RWPE1 (cell line): ENCODE measurements around the gene TPM2.
A peak's percentile ranks its signal among the peaks of the same experiment; 100 is the strongest.

Source experiments
- CTCF ChIA-PET: fragments of 350-600 bp; sonication (Branson Sonifier 250); formaldehyde crosslinking; extraction: SDS; loops from one replicate; lab custom pipeline; 2021; lab: Yijun Ruan, JAX
- POLR2A ChIA-PET: fragments of 400-600 bp; formaldehyde crosslinking; extraction: SDS; loops from one replicate; lab custom pipeline; 2020; ENCODE audit warnings: antibody characterized with exemption; ENCODE audit not compliant: low non-redundant PET; lab: Yijun Ruan, JAX
- DNase-seq: peaks from one replicate; pipeline ENCODE4 v3.0.0; 2012; ENCODE audit warnings: low spot score
- H3K27ac ChIP-seq: fragments of 450-650 bp; 2 replicates; pipeline ENCODE4 v1.5.1; 2017
- TF ChIP-seq, protein P1 (sequence below): fragments of 450-650 bp; conservative IDR thresholded peaks from 2 replicates; pipeline ENCODE4 v1.5.1; 2017; ENCODE audit warnings: low read depth, mild to moderate bottlenecking

Gene TPM2

DNA sequence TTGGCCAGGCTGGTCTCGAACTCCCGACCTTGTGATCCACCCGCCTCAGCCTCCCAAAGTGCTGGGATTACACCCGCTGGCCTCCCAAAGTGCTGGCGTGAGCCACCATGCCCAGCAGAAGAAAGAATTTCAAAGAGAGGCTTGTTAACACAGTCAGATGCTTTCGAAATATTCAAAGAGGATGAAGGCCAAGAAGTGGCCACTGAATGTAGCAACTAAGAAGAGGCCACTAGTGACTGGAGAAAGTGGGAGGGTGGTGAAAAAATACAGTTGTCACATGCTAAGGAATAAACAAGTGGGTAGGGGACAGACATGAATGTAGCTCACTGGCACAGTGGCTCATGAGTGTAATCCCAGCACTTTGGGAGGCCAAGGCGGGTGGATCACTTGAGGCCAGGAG is 13.0 kb upstream of the TPM2 start:
- no peak for DNase-seq
- TF ChIP-seq, protein P1, sequence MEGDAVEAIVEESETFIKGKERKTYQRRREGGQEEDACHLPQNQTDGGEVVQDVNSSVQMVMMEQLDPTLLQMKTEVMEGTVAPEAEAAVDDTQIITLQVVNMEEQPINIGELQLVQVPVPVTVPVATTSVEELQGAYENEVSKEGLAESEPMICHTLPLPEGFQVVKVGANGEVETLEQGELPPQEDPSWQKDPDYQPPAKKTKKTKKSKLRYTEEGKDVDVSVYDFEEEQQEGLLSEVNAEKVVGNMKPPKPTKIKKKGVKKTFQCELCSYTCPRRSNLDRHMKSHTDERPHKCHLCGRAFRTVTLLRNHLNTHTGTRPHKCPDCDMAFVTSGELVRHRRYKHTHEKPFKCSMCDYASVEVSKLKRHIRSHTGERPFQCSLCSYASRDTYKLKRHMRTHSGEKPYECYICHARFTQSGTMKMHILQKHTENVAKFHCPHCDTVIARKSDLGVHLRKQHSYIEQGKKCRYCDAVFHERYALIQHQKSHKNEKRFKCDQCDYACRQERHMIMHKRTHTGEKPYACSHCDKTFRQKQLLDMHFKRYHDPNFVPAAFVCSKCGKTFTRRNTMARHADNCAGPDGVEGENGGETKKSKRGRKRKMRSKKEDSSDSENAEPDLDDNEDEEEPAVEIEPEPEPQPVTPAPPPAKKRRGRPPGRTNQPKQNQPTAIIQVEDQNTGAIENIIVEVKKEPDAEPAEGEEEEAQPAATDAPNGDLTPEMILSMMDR = no peak
- ChIA-PET POLR2A (no interaction called here), CTCF (no interaction called here)
- H3K27ac ChIP-seq = no peak overlapping the region

DNA sequence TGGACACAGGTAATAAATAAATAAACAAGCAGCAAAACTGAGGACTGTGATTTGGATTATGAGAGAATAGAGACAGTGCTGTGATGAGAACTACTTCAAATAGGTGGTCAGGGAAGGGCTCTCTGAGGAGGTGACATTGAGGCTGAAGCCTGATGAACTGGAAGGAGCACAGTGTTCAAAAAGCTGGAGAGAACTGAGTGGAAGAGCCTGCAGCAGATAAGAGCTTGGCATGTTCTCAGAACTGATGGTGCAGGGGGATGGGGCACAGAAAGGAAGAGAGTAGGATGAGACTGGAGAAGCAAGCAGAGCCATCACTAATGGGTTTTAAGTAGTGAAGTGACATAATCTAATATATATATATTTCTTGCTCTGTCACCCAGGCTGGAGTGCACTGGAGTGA is 11.2 kb upstream of the TPM2 start:
- ChIA-PET CTCF (interaction anchor here (0.6 kb wide), 1 partner anchor 181 kb away, joined by 3 read pairs; no protein-coding TSS in a partner anchor), POLR2A (no interaction called here)
- no peak for DNase-seq
- TF ChIP-seq, protein P1 = no peak
- H3K27ac ChIP-seq = no peak overlapping the region

DNA sequence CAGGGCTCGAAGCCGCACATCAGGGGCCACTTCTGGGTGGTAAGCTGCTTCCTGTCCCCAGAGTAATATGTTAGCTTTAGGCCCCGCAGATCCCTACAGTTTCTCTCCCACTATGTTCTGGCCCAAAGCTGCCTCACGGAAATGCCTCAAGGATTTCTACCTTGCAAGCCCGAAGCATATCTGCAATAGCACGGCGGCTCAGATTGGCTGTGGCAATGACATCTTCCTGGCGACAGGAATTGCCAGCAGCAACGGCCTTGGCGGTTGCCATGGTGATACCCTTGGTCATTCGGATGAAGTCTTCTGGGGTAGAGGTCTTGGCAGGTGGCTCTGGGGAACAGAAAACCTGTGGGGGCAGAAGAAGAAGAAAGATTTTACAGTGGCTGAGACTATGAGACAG is 10.3 kb upstream of the TPM2 start:
- peak overlapping the region; percentile 11; the same call in 1 of the 2 replicates for H3K27ac ChIP-seq
- TF ChIP-seq, protein P1 = no peak
- POLR2A ChIA-PET = no interaction called here
- CTCF ChIA-PET = no interaction called here
- DNase-seq = no peak

DNA sequence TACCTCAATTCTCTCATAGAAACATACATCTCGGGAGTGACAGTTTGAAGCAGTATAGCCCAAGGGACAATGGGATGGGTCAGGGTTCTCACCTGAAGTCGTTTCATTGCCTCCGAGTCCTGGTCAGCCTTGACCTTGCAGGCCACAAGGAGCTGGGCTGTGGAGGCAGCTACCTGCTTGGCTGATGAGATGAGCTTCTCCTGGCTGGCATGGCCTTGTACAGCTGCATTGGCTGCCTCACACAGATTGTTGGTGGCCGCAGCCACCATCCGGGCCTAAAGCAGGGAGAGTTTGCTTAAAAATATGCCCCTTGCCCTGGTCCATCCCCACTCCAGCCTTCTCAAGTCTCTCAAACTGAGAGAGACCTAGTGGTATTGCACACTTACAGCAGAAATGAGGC is 8.5 kb upstream of the TPM2 start:
- DNase-seq = no peak
- CTCF ChIA-PET = interaction anchor here (0.6 to 2.4 kb wide), 5 partner anchors 30 to 1064 kb away, joined by 3 to 10 read pairs (median 4); partner anchors contain the start of genes CCDC107 and RMRP
- TF ChIP-seq, protein P1 = no peak
- POLR2A ChIA-PET = no interaction called here
- peak overlapping the region; percentile 45 for H3K27ac ChIP-seq

DNA sequence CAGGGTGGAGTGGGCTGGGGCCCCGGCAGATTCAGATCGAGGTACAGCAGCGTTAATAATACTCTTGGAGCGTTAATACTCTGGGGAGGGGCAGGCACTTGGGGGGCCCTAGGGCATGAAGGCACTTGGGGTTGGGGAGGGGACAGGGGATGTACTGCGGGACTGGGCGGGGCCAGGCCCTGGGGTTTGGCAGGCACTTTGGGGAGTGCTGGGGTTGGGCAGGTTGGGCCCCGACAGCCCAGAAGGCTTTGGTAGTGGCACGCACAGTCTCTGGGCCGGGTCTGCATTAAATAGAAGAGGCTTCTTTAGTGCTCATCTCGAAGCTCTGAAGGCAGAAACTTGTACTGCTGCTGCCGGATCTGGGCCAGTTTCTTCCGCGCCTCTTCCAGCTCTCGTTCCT is 7.8 kb upstream of the TPM2 start:
- peak overlapping the region; percentile 45 for H3K27ac ChIP-seq
- POLR2A ChIA-PET = no interaction called here
- CTCF ChIA-PET = interaction anchor here (0.7 to 2.4 kb wide), 5 partner anchors 9 to 427 kb away, joined by 3 to 10 read pairs (median 6); partner anchors contain the start of genes CCDC107 and RMRP
- DNase-seq = no peak
- TF ChIP-seq, protein P1 = no peak

DNA sequence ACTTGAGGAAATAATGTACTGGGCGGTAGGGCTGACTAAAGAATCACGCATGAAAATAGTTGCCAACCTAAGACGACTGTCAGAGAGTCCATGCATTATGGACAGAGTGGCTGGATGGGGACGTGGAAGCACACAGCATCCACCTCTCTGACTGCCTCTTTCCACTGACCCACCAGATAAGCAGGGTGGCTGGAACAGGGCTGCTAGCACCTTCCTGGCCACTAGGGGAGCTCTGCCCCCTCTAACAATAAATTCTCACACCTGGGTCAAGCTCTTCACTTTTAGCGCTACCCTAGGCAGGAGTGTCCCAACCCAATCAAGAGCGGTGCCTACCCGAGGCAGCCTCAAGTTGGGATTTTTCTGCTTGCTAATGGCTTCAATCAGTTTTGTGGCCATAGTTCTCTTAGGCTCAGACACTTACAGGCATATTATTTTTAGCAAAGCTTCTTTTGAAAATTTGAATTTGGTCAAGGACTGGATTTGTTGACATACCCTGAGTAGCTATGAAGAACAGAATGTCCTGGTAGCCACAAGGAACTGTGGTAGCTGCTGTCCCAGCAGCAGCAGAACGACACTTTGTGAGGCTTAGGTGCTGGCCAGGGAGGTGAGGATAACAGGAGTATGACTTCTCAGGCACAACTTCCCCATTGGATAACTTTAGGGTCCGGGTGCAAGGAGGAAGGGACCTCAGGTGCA is 6.9 kb upstream of the TPM2 start:
- ChIA-PET CTCF (interaction anchor here (0.6 to 2.5 kb wide), 23 partner anchors 8 to 206 kb away, joined by 3 to 11 read pairs (median 6); partner anchors contain the start of genes ARHGEF39, CA9, CCDC107 and RMRP), POLR2A (no interaction called here)
- TF ChIP-seq, protein P1 = peak; percentile 100
- H3K27ac ChIP-seq = peak overlapping the region; percentile 45
- DNase-seq = peak; percentile 77
